ENCODE data around the gene TPM4. TPM values are rescaled to one million over a fixed set of nuclear protein-coding genes. Genes with fewer than 3 reads are reported as not detected.

The TPM4 gene
- total and polyA plus RNA-seq, 2 experiments from 2014 or later = 223 to 288 TPM

- TF ChIP-seq CTCF (conservative IDR thresholded peaks at IDR 0.05; ENCODE audit: low read depth in 2 of 2) (no peak), EZH2 (IDR thresholded peaks at IDR 0.05; ENCODE audit: low read depth, unreplicated experiment) (no peak), REST (IDR thresholded peaks at IDR 0.05; ENCODE audit: unreplicated experiment) (no peak)
These were observed 39.8 kb upstream of the TPM4 start (continued) for GRCh38 chr19:16036397-16036925.

GRCh38 chr19:16036941-16037340 lies 39.4 kb upstream of the TPM4 start:
- DNase-seq (ENCODE audit: low spot score) = no peak
- Mint-ChIP-seq H3K4me3 (no peak overlapping the region), H3K36me3 (ENCODE audit: low read depth) (peaks cover 23% of the 10 kb centered on the region), H3K4me1 (no peaks in the 10 kb centered on the region), H3K27ac (no peak overlapping the region), H3K27me3 (ENCODE audit: insufficient read depth, low read depth, poor library complexity) (peaks cover 11% of the 10 kb centered on the region), H3K9me3 (peaks cover 81% of the 10 kb centered on the region)
- H3K79me2 ChIP-seq (replicated peaks; ENCODE audit: insufficient read depth) = no peaks in the 10 kb centered on the region
- H3K9me2 ChIP-seq (ENCODE audit: insufficient read depth) = no peaks in the 10 kb centered on the region
- H3K36me3 ChIP-seq (ENCODE audit: insufficient read depth) = no peaks in the 10 kb centered on the region
- H4K20me1 ChIP-seq (replicated peaks; ENCODE audit: insufficient read depth) = no peaks in the 10 kb centered on the region
- no peak overlapping the region for H3K4me2 ChIP-seq
- H2AFZ ChIP-seq = no peak overlapping the region
- H3F3A ChIP-seq (replicated peaks; ENCODE audit: low read depth) = no peaks in the 10 kb centered on the region
- no peak overlapping the region for H3K27ac ChIP-seq (ENCODE audit: low read depth)
- H3K4me3 ChIP-seq = no peak overlapping the region
- ATAC-seq = no peak
- H3K4me1 ChIP-seq (ENCODE audit: insufficient read depth) = peaks cover 4% of the 10 kb centered on the region; the same call in 1 of the 2 replicates
- no peaks in the 10 kb centered on the region for H3K27me3 ChIP-seq (ENCODE audit: insufficient read depth)
- no peak for TF ChIP-seq STAT1 (IDR thresholded peaks at IDR 0.05; ENCODE audit: unreplicated experiment)
- TF ChIP-seq CREB1 (CRISPR knock-in tag; IDR thresholded peaks at IDR 0.05; ENCODE audit: low read depth) = no peak
- TF ChIP-seq REST (IDR thresholded peaks at IDR 0.05; ENCODE audit: unreplicated experiment) = no peak
- TF ChIP-seq CTCF (conservative IDR thresholded peaks at IDR 0.05; ENCODE audit: low read depth in 2 of 2) = no peak
- no peak for TF ChIP-seq EZH2 (IDR thresholded peaks at IDR 0.05; ENCODE audit: low read depth, unreplicated experiment)
- TF ChIP-seq ZNF114 (CRISPR knock-in tag; IDR thresholded peaks at IDR 0.05) = no peak
- no peak for TF ChIP-seq JUNB (IDR thresholded peaks at IDR 0.05; ENCODE audit: unreplicated experiment)
